Omental fat pad (tissue), 4 donors: ENCODE measurements around the gene UBE2I. TPM values are rescaled to one million over a fixed set of nuclear protein-coding genes. Genes with fewer than 3 reads are reported as not detected.

ENCODE experiments used
- ATAC-seq: fragments of 150-250 bp; one replicate; pipeline ENCODE4 v1.9.1; 2016; ENCODE audit warnings: mild to moderate bottlenecking, moderate library complexity; ENCODE audit not compliant: low FRiP score
- DNase-seq: peaks from one replicate; pipeline ENCODE4 v3.0.0-alpha.2; 2019; ENCODE audit warnings: low spot score
- CTCF ChIP-seq, 3 donors: fragments of 450-650 bp; IDR thresholded peaks; one replicate each; pipeline ENCODE4 v1.5.1; 2016 to 2017; ENCODE audit warnings: antibody characterized with exemption in 3 of 3, mild to moderate bottlenecking in 3 of 3, moderate library complexity in 2 of 3
- total RNA-seq, 4 donors: library from RNA; depleted of rRNA; stranded (reverse); fragments of >200 nt; gene quantifications; one replicate each; pipeline ENCODE4 v1.1.0, GENCODE V29; 2016

Gene UBE2I
- total RNA-seq, 4 donors from 2014 or later: 50.9 to 94.9 (median 72.5) TPM

- no peak for DNase-seq
- no peak for ATAC-seq
- TF ChIP-seq CTCF (IDR thresholded peaks at IDR 0.05): no peak
These were observed 46.2 kb downstream of the UBE2I start for GRCh38 chr16:1355591-1355990.

GRCh38 chr16:1356061-1356900 lies 46.8 kb downstream of the UBE2I start:
- ATAC-seq (no peak), DNase-seq (no peak)
- no peak for TF ChIP-seq CTCF (IDR thresholded peaks at IDR 0.05)

GRCh38 chr16:1357906-1358566 lies 48.6 kb downstream of the UBE2I start:
- ATAC-seq (no peak), DNase-seq (no peak)

GRCh38 chr16:1361685-1362360 lies 52.4 kb downstream of the UBE2I start:
- no peak for TF ChIP-seq CTCF (IDR thresholded peaks at IDR 0.05)
- ATAC-seq: no peak
- DNase-seq: no peak

More at GRCh38 chr16:1357906-1358566, 48.6 kb downstream of the UBE2I start:
- no peak for TF ChIP-seq CTCF (IDR thresholded peaks at IDR 0.05)

- ATAC-seq: no peak
- TF ChIP-seq CTCF (IDR thresholded peaks at IDR 0.05): no peak
These were observed 53.4 kb downstream of the UBE2I start for GRCh38 chr16:1362807-1363206.

GRCh38 chr16:1363501-1364041 lies 54.1 kb downstream of the UBE2I start:
- ATAC-seq: no peak
- TF ChIP-seq CTCF (IDR thresholded peaks at IDR 0.05): no peak

More at GRCh38 chr16:1362807-1363206, 53.4 kb downstream of the UBE2I start:
- DNase-seq: no peak

More at GRCh38 chr16:1363501-1364041, 54.1 kb downstream of the UBE2I start:
- DNase-seq: no peak
